Thyroid gland (tissue), 4 donors: Measurements from ENCODE around the gene CCZ1B. TPM values are rescaled to one million over a fixed set of nuclear protein-coding genes. Genes with fewer than 3 reads are reported as not detected.
A peak's percentile ranks its signal among the peaks of the same experiment; 100 is the strongest.
"Not testable (repeated sequence)": the region's sequence is repeated elsewhere in the genome, so short reads cannot be mapped to it uniquely, and the experiment has no call there.

Experiments
- DNase-seq, 2 donors: peaks; one replicate each; pipeline ENCODE4 v3.0.0-alpha.2; 2019
- H3K27ac ChIP-seq, 3 donors: fragments of 200-600 bp; sonication (generic); 1 replicate in 2 of 3; 2 replicates in 1 of 3; pipeline ENCODE4 v1.5.1; 2016 to 2019; ENCODE audit warnings: mild to moderate bottlenecking in 1 of 3, moderate library complexity in 1 of 3
- H3K27me3 ChIP-seq: fragments of 200-600 bp; sonication (generic); one replicate; pipeline ENCODE4 v1.5.1; 2019
- H3K36me3 ChIP-seq, 2 donors: fragments of 200-600 bp; sonication (generic); one replicate each; pipeline ENCODE4 v1.5.1; 2016 to 2019
- H3K4me1 ChIP-seq, 2 donors: fragments of 200-600 bp; sonication (generic); one replicate each; pipeline ENCODE4 v1.5.1; 2017 to 2019
- H3K4me3 ChIP-seq, 3 donors: fragments of 200-600 bp; sonication (generic); replicated peaks in 1 of 3; 1 replicate in 2 of 3; 2 replicates in 1 of 3; pipeline ENCODE4 v1.5.1; 2016; ENCODE audit warnings: mild to moderate bottlenecking in 1 of 3
- H3K9me3 ChIP-seq: fragments of 200-600 bp; sonication (generic); one replicate; pipeline ENCODE4 v1.5.1; 2017
- POLR2A ChIP-seq, 2 donors: fragments of 450-650 bp; IDR thresholded peaks; one replicate each; pipeline ENCODE4 v1.6.1; 2017; ENCODE audit warnings: antibody characterized with exemption in 2 of 2, mild to moderate bottlenecking in 2 of 2, moderate library complexity in 1 of 2
- WGBS, 2 donors: methylation state at CpG; one replicate each; pipeline ENCODE4 v1.1.5; 2017; 5-methylcytosine and 5-hydroxymethylcytosine counted together
- intact Hi-C: fragments of 100-400 bp; cut with DNase I; formaldehyde crosslinking; loops from one replicate; pipeline ENCODE4 v1.15.1; 2023
- total RNA-seq, 4 donors: library from RNA; depleted of rRNA; stranded (reverse); fragments of >200 nt; gene quantifications; one replicate each; pipeline ENCODE4 v1.2.3, GENCODE V29; 2016
- TF ChIP-seq, protein P1 (sequence below), 6 experiments: fragments of 200-600 bp in 3 of 6; fragments of 450-650 bp in 3 of 6; sonication (generic) in 3 of 6; IDR thresholded peaks; one replicate each; pipeline ENCODE4 v1.5.1; 2016 to 2019; ENCODE audit warnings: antibody characterized with exemption in 6 of 6, mild to moderate bottlenecking in 2 of 6, inconsistent platforms in 1 of 6, moderate library complexity in 1 of 6

The CCZ1B gene
- total RNA-seq, 4 donors from 2014 or later = 26.1 to 54.4 (median 40.8) TPM

DNA sequence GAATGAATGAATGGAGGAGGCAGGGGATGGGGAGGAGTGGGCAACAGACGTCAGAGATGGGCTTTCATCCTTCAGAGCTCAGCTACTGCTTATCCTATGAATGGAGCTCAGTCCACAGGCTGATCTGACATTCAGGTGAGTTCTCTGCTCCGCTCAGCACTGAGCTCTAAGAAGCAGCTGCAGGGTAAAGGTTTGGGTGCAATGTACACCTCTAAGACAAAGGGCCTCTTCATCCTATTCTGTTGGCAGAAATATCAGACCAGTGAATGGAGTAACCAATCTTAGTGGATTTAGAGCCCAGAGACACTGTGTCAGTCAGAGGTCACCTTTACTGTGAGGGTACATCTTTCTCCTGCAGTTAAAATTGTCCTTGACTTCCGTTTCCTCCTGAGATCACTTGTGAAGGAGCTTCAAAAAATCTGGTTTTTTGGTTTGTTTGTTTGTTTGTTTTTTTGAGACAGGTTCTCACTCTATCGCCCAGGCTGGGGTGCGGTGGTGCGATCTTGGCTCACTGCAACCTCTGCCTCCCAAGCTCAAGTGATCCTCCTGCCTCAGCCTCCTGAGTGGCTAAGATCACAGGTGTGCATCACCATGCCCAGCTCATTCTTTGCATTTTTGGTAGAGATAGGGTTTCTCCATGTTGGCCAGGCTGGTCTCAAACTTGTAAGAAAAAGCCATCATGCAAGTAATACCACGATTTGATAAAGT lies 5.1 kb upstream of the CCZ1B start:
- no peaks in the 10 kb centered on the region for H3K36me3 ChIP-seq
- TF ChIP-seq, protein P1, sequence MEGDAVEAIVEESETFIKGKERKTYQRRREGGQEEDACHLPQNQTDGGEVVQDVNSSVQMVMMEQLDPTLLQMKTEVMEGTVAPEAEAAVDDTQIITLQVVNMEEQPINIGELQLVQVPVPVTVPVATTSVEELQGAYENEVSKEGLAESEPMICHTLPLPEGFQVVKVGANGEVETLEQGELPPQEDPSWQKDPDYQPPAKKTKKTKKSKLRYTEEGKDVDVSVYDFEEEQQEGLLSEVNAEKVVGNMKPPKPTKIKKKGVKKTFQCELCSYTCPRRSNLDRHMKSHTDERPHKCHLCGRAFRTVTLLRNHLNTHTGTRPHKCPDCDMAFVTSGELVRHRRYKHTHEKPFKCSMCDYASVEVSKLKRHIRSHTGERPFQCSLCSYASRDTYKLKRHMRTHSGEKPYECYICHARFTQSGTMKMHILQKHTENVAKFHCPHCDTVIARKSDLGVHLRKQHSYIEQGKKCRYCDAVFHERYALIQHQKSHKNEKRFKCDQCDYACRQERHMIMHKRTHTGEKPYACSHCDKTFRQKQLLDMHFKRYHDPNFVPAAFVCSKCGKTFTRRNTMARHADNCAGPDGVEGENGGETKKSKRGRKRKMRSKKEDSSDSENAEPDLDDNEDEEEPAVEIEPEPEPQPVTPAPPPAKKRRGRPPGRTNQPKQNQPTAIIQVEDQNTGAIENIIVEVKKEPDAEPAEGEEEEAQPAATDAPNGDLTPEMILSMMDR (IDR thresholded peaks at IDR 0.05) = no peak
- no peak for TF ChIP-seq POLR2A (IDR thresholded peaks at IDR 0.05)
- H3K27me3 ChIP-seq = no peaks in the 10 kb centered on the region
- DNase-seq = no peak
- no peaks in the 10 kb centered on the region for H3K9me3 ChIP-seq
- no peak overlapping the region for H3K4me3 ChIP-seq
- intact Hi-C loops = no loop called here
- no peaks in the 10 kb centered on the region for H3K4me1 ChIP-seq
- H3K27ac ChIP-seq = no peak overlapping the region
- WGBS, 2 donors = 78 to 83% methylated on average over 7 of the region's 7 CpGs

GRCh38 chr7:6830026-6830425 lies 4.0 kb upstream of the CCZ1B start:
- H3K4me3 ChIP-seq, H3K27me3 ChIP-seq, intact Hi-C loops, H3K36me3 ChIP-seq, H3K4me1 ChIP-seq, H3K9me3 ChIP-seq, DNase-seq, H3K27ac ChIP-seq: not testable (repeated sequence)
- 84 to 85% methylated on average over 6 of the region's 6 CpGs for WGBS, 2 donors

DNA sequence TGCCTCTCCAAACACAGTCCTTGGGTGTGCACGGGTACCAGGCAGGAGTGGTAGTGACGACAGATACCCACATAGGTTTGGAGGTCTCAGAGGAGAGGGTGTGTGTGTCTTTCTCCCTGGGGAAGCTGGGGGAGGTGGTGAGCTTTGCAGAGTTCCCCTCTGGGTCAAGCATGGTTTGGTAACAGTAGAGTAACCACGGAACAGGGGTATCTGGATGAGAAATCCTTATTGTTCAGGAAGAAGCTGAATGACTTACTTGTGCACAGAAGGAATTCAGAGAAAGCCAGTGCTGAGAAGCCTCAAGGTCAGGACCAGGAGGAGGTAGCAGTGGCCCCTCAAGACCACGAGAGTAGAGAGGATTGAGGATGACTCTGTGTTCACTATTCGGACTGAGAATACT lies 3.5 kb upstream of the CCZ1B start:
- DNase-seq, H3K27me3 ChIP-seq, H3K4me3 ChIP-seq, H3K27ac ChIP-seq, H3K4me1 ChIP-seq, H3K9me3 ChIP-seq, H3K36me3 ChIP-seq, intact Hi-C loops: not testable (repeated sequence)
- 58 to 66% methylated on average over 5 of the region's 5 CpGs for WGBS, 2 donors

GRCh38 chr7:6827180-6827579 lies 1.1 kb upstream of the CCZ1B start:
- intact Hi-C loops, H3K36me3 ChIP-seq, H3K4me3 ChIP-seq, H3K27me3 ChIP-seq, H3K9me3 ChIP-seq, H3K27ac ChIP-seq, DNase-seq, H3K4me1 ChIP-seq: not testable (repeated sequence)
- WGBS, 2 donors = 70 to 75% methylated on average over 12 of the region's 12 CpGs

DNA sequence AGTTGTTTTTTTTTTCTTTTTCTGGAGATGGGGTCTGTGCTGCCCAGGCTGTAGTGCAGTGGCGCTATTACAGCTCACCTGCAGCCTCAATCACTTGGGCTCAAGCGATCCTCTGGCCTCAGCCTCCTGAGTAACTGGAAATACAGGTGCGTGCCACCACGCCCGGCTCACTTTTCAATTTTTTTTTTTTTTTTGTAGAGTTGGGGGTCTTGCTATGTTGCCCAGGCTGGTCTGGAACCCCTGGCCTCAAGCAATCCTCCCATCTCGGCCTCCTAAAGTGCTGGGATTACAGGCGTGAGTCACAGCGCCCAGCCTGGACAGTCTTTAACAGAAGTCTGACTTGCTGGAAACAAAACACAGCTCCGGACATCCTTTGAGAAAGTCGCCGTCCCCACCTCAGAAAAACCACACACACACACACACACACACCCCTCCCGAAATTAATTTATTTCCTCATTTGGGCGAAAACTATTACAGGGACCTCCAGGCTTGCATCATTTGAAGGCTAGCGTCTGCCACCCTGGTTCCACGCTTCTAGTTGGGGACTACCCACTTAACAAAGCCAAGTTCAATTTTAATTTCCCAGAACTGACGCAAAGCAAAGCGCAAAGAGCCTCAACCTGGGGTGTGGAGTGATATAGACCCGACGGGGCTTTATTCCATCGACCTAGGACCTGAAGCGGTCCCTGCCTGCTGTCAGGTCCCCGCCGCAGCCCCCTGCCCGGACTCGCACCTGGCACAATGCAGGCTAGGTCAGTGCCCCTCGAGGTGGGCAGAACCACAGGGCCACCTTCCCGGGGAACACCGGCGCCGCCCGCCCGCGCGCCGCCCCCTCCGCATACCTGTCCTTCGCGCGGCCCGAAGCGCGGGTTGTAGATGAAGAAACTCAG lies 594 bp downstream of the CCZ1B start:
- H3K27ac ChIP-seq, DNase-seq, H3K9me3 ChIP-seq, intact Hi-C loops, H3K4me1 ChIP-seq, H3K27me3 ChIP-seq, H3K36me3 ChIP-seq: not testable (repeated sequence)
- H3K4me3 ChIP-seq = peak overlapping the region in 1 of 3 donors; percentile 43
- 90 to 93% methylated on average over 2 to 3 of the region's 42 CpGs for WGBS, 2 donors

DNA sequence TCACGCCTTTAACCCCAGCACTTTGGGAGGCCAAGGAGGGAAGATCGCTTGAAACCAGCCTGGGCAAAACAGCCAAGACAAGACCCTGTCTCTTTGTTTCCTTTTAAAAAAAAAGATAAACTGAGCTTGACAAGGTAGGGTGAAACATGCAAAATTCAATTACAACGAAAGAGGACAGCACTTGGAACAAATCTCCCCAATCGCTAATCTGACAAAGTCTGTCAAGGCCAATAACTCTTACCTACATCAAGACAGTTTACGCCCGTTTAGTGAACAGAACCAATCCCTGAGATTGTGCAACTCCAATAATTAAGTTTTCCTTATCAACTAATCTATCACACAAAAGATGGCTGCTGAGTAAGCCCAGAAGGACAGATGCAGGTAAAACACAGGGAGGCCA lies 4.5 kb downstream of the CCZ1B start:
- WGBS, 2 donors = 93 to 94% methylated on average over 6 of the region's 6 CpGs
- intact Hi-C loops, DNase-seq, H3K9me3 ChIP-seq, H3K4me3 ChIP-seq, H3K27ac ChIP-seq, H3K4me1 ChIP-seq, H3K27me3 ChIP-seq: not testable (repeated sequence)
- peaks cover 8 to 16% of the 10 kb centered on the region in 2 donors for H3K36me3 ChIP-seq

DNA sequence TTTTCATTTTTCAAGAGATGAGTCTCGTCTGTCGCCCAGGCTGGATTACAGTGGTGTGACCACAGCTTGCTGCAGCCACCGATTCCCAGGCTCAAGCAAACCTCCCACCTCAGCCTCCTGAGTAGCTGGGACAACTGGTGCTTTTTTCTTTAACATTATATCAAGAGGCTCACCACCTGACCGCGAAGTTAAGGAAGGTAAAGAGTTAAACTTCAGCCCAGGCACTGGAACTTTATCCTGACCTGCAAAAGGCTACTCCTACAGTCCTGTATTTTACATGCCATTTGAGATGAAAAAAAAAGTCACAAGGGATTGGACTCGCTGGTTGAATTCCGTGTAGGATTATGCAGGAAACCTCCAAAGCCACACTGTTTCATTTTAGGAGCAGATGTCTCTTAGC lies 10.6 kb downstream of the CCZ1B start:
- H3K36me3 ChIP-seq = peaks cover 8 to 16% of the 10 kb centered on the region in 2 donors
- H3K27me3 ChIP-seq, H3K4me3 ChIP-seq, H3K4me1 ChIP-seq, H3K9me3 ChIP-seq, DNase-seq, H3K27ac ChIP-seq, intact Hi-C loops: not testable (repeated sequence)
- 90 to 93% methylated on average over 7 of the region's 7 CpGs for WGBS, 2 donors

DNA sequence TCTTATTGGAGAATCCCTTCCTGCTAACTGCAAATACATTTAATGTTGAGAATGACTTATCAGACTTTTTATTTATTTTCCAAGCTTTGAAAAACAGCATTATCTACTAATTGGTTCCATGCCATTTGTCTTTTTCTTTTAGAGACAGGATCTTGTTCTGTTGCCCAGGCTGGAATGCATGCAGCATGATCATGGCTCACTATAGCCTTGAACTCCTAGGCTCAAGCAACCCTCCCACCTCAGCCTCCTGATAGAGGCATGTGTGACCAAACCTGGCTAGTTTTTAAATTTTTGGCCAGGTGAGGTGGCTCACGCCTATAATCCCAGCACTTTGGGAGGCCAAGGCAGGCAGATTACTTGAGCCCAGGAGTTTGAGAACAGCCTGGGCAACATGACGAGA lies 13.1 kb downstream of the CCZ1B start:
- WGBS, 2 donors = 94 to 100% methylated on average over 2 of the region's 2 CpGs
- intact Hi-C loops = not testable (repeated sequence)

DNA sequence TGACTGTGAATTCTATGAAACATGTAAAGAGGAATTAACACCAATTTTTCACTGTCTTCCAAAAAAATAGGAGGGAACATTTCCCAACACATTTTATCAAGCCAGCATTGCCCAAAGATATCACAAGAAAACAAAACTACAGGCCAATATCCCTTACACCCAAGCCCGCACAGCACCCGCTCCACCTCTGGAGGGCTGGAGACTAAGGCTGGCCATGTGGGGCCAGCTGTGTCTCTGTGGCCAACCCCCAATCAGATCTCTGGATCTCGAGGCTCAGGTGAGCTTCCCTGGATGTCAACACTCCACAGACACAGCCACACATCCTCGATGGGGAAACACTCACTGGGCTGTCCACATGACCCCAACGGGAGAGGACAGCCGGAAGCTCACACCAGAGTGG lies 18.1 kb downstream of the CCZ1B start:
- no CpG with 5 or more reads among the region's 6 CpGs for WGBS, 2 donors
- H3K4me1 ChIP-seq, H3K27ac ChIP-seq, H3K36me3 ChIP-seq, H3K4me3 ChIP-seq, H3K27me3 ChIP-seq, DNase-seq, H3K9me3 ChIP-seq, intact Hi-C loops: not testable (repeated sequence)

More for the DNA sequence above, 13.1 kb downstream of the CCZ1B start:
- H3K27me3 ChIP-seq, H3K4me3 ChIP-seq, H3K36me3 ChIP-seq, H3K27ac ChIP-seq, H3K4me1 ChIP-seq, H3K9me3 ChIP-seq, DNase-seq: not testable (repeated sequence)

DNA sequence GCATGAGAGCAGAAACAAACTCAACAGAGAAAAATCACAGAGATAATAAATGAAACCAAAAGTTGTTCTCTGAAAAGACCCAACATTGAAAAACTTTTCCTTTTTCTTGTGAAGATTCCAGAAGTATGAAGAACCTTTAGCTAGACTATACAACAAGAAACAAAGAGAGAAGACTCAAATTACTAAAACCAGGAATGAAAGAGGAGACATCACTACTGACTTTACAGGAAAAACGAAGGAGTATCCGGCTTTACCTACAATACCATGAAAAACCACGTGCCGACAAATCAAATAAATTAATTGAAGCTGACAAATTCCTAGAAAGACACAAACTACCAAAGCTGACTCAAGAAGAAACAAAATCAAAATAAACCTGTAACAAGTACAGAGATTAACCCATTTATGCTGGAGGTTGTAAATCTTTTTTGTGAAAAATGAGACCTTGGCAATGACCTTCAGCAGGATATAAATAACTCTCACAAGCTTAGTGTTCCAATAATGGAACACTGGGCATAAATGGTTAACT lies 18.6 kb downstream of the CCZ1B start:
- DNase-seq, H3K27me3 ChIP-seq, H3K4me1 ChIP-seq, H3K9me3 ChIP-seq, H3K27ac ChIP-seq, H3K36me3 ChIP-seq, intact Hi-C loops, H3K4me3 ChIP-seq: not testable (repeated sequence)
- 89 to 99% methylated on average over 4 of the region's 4 CpGs for WGBS, 2 donors

DNA sequence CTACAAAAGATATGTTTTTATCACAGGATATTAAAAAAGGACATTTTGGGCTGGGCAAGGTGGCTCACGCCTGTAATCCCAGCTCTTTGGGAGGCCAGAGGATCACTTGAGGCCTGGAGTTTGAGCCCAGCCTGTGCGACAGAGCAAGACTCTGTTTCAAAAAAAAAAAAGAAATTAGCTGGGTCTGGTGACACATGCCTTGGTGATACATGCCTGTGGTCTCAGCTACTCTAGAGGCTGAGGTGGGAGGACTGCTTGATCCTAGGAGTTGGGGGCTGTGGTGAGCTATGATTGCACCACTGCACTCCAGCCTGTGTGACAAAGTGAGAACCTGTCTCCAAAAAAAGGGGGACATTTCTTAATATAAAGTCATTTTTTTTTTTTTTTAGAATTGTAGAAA lies 25.7 kb downstream of the CCZ1B start:
- DNase-seq, H3K27ac ChIP-seq, H3K36me3 ChIP-seq, H3K4me1 ChIP-seq, H3K9me3 ChIP-seq, H3K27me3 ChIP-seq, H3K4me3 ChIP-seq, intact Hi-C loops: not testable (repeated sequence)
- WGBS, 2 donors = 100% methylated on average over 1 of the region's 2 CpGs

GRCh38 chr7:6799887-6800286 lies 26.2 kb downstream of the CCZ1B start:
- H3K27me3 ChIP-seq, H3K4me3 ChIP-seq, H3K9me3 ChIP-seq, H3K4me1 ChIP-seq, intact Hi-C loops, H3K36me3 ChIP-seq, H3K27ac ChIP-seq, DNase-seq: not testable (repeated sequence)
- WGBS, 2 donors = no CpG with 5 or more reads among the region's 12 CpGs
